ENCODE data around the gene UBL4B. TPM values are rescaled to one million over a fixed set of nuclear protein-coding genes. Genes with fewer than 3 reads are reported as not detected.

UBL4B gene
- polyA plus RNA-seq, 2 of the 4 experiments (the other 2 are of a cell fraction) = not detected

- Histone ChIP-seq H3K4me2 (no peak overlapping the region), H3K27ac (no peak overlapping the region), H3K9me3 (no peaks in the 10 kb centered on the region), H3K4me1 (no peaks in the 10 kb centered on the region), H3K4me3 (no peak overlapping the region)
- POLR2A ChIA-PET = no interaction called here
- no peak for TF ChIP-seq SMC3 (IDR thresholded peaks at IDR 0.05)
- TF ChIP-seq NFE2L2 (conservative IDR thresholded peaks at IDR 0.05; ENCODE audit: low read length) = no peak
- TF ChIP-seq HES2 (IDR thresholded peaks at IDR 0.05) = no peak
- TF ChIP-seq FOSL2 (IDR thresholded peaks at IDR 0.05) = no peak
- no peak for TF ChIP-seq FOSL2 (CRISPR knock-in tag; IDR thresholded peaks at IDR 0.05)
- no peak for TF ChIP-seq ATOH8 (CRISPR knock-in tag; IDR thresholded peaks at IDR 0.05; ENCODE audit: low read depth)
- no peak for TF ChIP-seq ELK1 (IDR thresholded peaks at IDR 0.05; ENCODE audit: low read depth, low read length)
- TF ChIP-seq JUNB (IDR thresholded peaks at IDR 0.05) = no peak
- TF ChIP-seq MAX (IDR thresholded peaks at IDR 0.05) = no peak
- TF ChIP-seq E2F6 (IDR thresholded peaks at IDR 0.05; ENCODE audit: borderline replicate concordance, low read depth) = no peak
- no peak for TF ChIP-seq POLR2A (IDR thresholded peaks at IDR 0.05; ENCODE audit: low read length)
- TF ChIP-seq RFX5 (IDR thresholded peaks at IDR 0.05) = no peak
- TF ChIP-seq EP300 (IDR thresholded peaks at IDR 0.05) = no peak
- no peak for TF ChIP-seq USF2 (IDR thresholded peaks at IDR 0.05)
- no peak for TF ChIP-seq ZC3H11A (IDR thresholded peaks at IDR 0.05)
- TF ChIP-seq ZNF302 (CRISPR knock-in tag; IDR thresholded peaks at IDR 0.05) = no peak
- TF ChIP-seq TP53 (CRISPR knock-in tag; IDR thresholded peaks at IDR 0.05) = no peak
- FAIRE-seq = no peak
- DNase-seq (ENCODE audit: low read depth in 1 of 2, low spot score in 1 of 2) = peak; percentile 20 to 29
- CTCF ChIA-PET = interaction anchor here (0.7 to 1.5 kb wide), 5 partner anchors 11 to 345 kb away, joined by 3 read pairs; no protein-coding TSS in a partner anchor
- peak; percentile 9 to 32; a peak in 1 of 6 replicates for ATAC-seq
- WGBS (ENCODE audit: missing lambda C conversion rate) = 60% methylated on average over 8 of the region's 8 CpGs
Measured at GRCh38 chr1:110152133-110152785, 40.0 kb downstream of the UBL4B start.

- CTCF ChIA-PET = interaction anchor here (0.8 kb wide), 1 partner anchor 160 kb away, joined by 3 read pairs; no protein-coding TSS in a partner anchor
- H3K4me2 ChIP-seq = no peak overlapping the region
- H3K4me1 ChIP-seq = no peaks in the 10 kb centered on the region
- ATAC-seq = no peak
- H3K4me3 ChIP-seq = no peak overlapping the region
- no peak for FAIRE-seq
- H3K27ac ChIP-seq = no peak overlapping the region
- no peak for TF ChIP-seq SREBF2 (IDR thresholded peaks at IDR 0.05)
- TF ChIP-seq NFE2L2 (conservative IDR thresholded peaks at IDR 0.05; ENCODE audit: low read length) = no peak
- no peak for TF ChIP-seq MAX (IDR thresholded peaks at IDR 0.05)
- no peak for TF ChIP-seq NR3C1 (IDR thresholded peaks at IDR 0.05)
- no peak for TF ChIP-seq KDM1A (IDR thresholded peaks at IDR 0.05; ENCODE audit: low read depth)
- TF ChIP-seq HOXA7 (CRISPR knock-in tag; IDR thresholded peaks at IDR 0.05) = no peak
- TF ChIP-seq ELK1 (IDR thresholded peaks at IDR 0.05; ENCODE audit: low read depth, low read length) = no peak
- no peak for TF ChIP-seq KDM5A (IDR thresholded peaks at IDR 0.05)
- no peak for TF ChIP-seq JUN (IDR thresholded peaks at IDR 0.05)
- no peak for TF ChIP-seq EP300 (IDR thresholded peaks at IDR 0.05)
- TF ChIP-seq GATA3 (IDR thresholded peaks at IDR 0.05; ENCODE audit: borderline replicate concordance) = no peak
- TF ChIP-seq RAD21 (conservative IDR thresholded peaks at IDR 0.05 in 1 of 2, IDR thresholded peaks at IDR 0.05 in 1 of 2) = no peak
- no peak for TF ChIP-seq ESRRA (IDR thresholded peaks at IDR 0.05; ENCODE audit: borderline replicate concordance, low read length)
- TF ChIP-seq HDAC2 (IDR thresholded peaks at IDR 0.05) = no peak
- no peak for TF ChIP-seq HOXB13 (CRISPR knock-in tag; IDR thresholded peaks at IDR 0.05; ENCODE audit: low read depth)
- no peak for TF ChIP-seq CEBPB (IDR thresholded peaks at IDR 0.05)
- TF ChIP-seq ZFP36 (IDR thresholded peaks at IDR 0.05; ENCODE audit: borderline replicate concordance, partially characterized antibody) = no peak
- TF ChIP-seq CHD4 (IDR thresholded peaks at IDR 0.05; ENCODE audit: borderline replicate concordance) = no peak
- TF ChIP-seq CBX8 (IDR thresholded peaks at IDR 0.05) = no peak
- TF ChIP-seq HEYL (CRISPR knock-in tag; IDR thresholded peaks at IDR 0.05) = no peak
- DNase-seq (ENCODE audit: low read depth in 1 of 2, low spot score in 1 of 2) = no peak
- H3K9me3 ChIP-seq = no peaks in the 10 kb centered on the region
- POLR2A ChIA-PET = no interaction called here
Measured at GRCh38 chr1:110153407-110153950, 41.2 kb downstream of the UBL4B start.
